T1000 (cell line): ENCODE measurements around the gene TMEM181.
"Not testable (repeated sequence)": the region's sequence is repeated elsewhere in the genome, so short reads cannot be mapped to it uniquely, and the experiment has no call there.

Experiments
- DNase-seq: peaks from one replicate; lab custom pipeline; 2025; ENCODE audit warnings: mixed read lengths; lab: John Stamatoyannopoulos, UW

TMEM181 gene

GRCh38 chr6:158559895-158560835 is at the start of gene TMEM181:
Gene TMEM181 (plus strand): TSS chr6:158560091. CDS start chr6:158560225, 134 bp downstream.
- peak; percentile 55 for DNase-seq

DNA sequence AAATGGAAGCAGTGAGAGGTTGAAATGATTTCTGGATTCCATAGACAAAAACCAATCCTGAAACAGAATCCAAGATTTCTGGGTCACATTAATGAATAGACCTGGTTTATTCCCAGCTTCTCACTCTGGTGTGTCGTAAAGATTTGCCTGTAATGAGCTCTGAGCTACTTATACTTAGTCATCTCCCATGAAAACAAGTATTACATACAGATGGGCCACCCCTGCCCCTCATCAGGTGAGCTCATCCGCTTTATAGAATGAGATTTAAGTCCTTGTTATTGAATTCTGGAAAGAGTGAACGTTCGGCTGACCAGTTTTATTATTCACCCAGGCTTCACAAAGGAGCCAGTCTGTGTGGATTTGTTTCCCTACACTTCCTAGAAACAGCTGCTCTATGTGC is 47.1 kb upstream of the TMEM181 start:
- DNase-seq = no peak

GRCh38 chr6:158514176-158514575 is 45.7 kb upstream of the TMEM181 start:
- DNase-seq = no peak

- no peak for DNase-seq
Measured at GRCh38 chr6:158514991-158515390, 44.9 kb upstream of the TMEM181 start.

GRCh38 chr6:158516098-158516497 is 43.8 kb upstream of the TMEM181 start:
- no peak for DNase-seq

GRCh38 chr6:158517038-158517437 is 42.9 kb upstream of the TMEM181 start:
- DNase-seq = no peak

- DNase-seq = no peak
Measured at GRCh38 chr6:158517581-158517980, 42.3 kb upstream of the TMEM181 start.

DNA sequence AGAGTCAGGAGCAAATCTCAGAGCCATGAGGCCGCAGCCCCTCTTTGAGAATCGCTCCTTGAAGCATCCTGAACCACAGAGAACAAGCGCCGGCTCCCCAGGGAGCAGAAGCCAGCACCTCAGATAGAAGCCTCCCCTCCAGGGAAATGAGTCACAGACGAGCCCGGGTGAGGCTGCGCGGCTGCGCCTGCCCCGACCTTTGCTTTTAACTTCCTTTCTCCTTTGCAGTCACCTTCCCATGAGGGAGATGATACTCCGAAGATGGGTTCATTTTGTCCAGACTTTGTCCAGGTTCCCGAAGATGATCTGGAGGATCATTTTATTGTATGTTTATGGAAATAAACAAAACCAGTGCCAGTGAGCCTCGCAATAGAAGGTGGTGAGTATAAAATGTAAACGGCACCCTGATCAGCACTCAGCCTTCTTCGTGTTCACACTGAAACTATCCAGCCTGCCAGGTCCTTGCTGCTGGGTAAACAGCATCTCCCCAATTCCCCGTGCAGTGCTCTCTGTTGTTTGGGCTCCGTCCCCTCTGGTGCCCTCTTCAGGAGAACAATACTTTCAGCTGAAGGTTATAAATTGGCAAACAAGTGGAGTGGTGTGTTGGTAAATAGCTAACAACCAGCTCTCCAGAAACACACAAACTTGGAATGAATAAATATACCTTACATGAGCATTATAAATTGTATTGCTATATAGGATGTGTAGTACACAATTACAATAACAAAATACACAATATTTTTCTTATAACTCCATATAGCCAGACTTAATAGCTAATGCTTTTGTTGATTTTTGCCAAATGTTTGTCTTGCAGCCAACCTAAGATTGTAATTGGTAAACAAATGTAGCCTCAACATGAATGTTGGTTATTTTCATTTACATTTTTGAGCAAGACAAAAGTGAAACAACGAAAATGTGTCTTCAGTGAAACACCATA is 41.4 kb upstream of the TMEM181 start:
- peak; percentile 66 for DNase-seq

GRCh38 chr6:158519300-158519699 is 40.6 kb upstream of the TMEM181 start:
- no peak for DNase-seq

GRCh38 chr6:158519761-158520160 is 40.1 kb upstream of the TMEM181 start:
- DNase-seq = no peak

- DNase-seq = not testable (repeated sequence)
Measured at GRCh38 chr6:158520975-158521374, 38.9 kb upstream of the TMEM181 start.

GRCh38 chr6:158521759-158522158 is 38.1 kb upstream of the TMEM181 start:
- DNase-seq = no peak

GRCh38 chr6:158522616-158523015 is 37.3 kb upstream of the TMEM181 start:
- no peak for DNase-seq

DNA sequence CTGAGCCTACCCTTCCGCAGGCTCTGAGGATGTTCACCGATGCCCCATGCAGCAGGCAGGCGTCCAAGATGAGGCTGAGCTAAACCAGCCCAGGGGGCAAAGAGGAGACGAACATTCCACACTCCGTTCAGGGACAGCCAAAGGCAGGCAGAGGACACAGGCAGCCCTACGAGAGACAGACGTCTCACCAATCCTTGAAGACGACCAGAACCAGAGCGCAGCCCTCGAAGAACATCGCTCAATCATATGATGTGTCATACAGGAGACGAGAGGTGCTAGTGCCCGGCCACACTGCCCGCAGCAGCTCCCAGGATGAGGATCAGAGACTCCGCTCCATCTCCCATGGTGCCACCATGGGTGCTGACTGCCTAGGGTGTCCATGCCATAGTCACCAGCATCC is 35.6 kb upstream of the TMEM181 start:
- DNase-seq = no peak

DNA sequence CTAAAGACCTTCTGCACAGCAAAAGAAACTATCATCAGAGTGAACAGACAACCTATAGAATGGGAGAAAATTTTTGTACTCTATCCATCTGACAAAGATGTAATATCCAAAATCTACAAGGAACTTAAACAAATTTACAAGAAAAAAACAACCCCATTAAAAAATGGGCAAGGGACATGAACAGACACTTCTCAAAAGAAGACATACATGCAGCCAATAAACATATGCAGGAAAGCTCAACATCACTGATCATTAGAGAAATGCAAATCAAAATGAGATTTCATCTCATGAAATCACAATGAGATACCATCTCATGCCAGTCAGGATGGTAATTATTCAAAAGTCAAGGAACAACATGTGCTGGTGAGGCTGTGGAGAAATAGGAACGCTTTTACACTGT is 32.0 kb upstream of the TMEM181 start:
- not testable (repeated sequence) for DNase-seq

DNA sequence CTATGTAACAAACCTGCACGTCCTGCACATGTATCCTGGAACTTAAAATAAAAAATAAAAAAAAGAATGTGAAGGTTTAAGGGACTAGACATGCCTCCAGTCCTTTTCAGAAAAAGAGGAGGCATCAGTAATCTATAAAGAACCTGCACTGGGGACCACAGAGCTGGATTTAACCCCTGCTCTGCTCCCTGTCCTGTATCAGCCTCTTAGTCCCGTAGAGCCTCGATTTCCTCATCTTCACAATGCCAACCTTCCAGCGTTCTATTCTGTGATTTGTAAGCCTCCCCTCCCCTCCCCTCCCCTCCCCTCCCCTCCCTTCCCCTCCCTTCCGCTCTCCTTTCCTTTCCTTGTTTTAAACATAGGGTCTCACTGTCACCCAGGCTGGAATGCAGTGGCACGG is 31.1 kb upstream of the TMEM181 start:
- DNase-seq = no peak

DNA sequence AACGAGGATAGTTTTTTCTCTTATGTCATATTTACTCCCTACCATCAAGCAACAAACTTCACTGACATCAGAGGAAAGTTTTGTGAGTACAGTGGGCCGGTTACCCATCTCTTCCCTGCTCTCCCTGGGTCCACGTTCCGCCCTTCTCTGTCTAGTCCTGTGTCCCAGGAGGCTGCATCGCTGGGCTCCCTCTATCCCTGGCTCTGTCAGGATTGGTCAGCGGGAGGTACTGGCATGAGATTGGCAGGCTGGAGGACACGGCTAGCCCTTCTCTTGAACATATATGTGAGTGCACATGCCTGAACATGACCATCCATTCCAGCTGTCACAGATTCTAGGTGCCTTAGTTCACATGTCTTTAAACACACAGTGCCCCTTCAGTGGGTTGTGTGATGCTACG is 30.3 kb upstream of the TMEM181 start:
- no peak for DNase-seq

- DNase-seq = no peak
Measured at GRCh38 chr6:158531566-158531965, 28.3 kb upstream of the TMEM181 start.

DNA sequence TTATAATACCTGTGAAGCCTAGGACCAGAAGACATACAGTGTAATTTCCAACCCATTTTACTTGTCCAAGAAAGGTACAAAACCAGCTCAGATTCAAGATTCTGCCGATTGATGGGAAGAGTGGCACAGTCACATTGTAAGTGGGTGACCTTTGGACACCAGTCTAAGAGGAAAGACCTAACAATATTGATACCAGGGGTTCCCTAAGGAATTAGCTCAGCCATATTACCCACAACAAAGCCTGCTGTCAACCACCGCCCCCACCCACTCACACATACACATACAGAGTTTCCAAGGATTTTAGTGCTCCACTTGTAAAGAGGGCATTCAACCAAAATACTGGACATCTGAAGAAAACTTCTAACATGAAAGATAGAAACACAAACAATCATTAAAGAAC is 27.9 kb upstream of the TMEM181 start:
- no peak for DNase-seq

GRCh38 chr6:158536084-158536890 is 23.6 kb upstream of the TMEM181 start:
- DNase-seq = peak; percentile 60

DNA sequence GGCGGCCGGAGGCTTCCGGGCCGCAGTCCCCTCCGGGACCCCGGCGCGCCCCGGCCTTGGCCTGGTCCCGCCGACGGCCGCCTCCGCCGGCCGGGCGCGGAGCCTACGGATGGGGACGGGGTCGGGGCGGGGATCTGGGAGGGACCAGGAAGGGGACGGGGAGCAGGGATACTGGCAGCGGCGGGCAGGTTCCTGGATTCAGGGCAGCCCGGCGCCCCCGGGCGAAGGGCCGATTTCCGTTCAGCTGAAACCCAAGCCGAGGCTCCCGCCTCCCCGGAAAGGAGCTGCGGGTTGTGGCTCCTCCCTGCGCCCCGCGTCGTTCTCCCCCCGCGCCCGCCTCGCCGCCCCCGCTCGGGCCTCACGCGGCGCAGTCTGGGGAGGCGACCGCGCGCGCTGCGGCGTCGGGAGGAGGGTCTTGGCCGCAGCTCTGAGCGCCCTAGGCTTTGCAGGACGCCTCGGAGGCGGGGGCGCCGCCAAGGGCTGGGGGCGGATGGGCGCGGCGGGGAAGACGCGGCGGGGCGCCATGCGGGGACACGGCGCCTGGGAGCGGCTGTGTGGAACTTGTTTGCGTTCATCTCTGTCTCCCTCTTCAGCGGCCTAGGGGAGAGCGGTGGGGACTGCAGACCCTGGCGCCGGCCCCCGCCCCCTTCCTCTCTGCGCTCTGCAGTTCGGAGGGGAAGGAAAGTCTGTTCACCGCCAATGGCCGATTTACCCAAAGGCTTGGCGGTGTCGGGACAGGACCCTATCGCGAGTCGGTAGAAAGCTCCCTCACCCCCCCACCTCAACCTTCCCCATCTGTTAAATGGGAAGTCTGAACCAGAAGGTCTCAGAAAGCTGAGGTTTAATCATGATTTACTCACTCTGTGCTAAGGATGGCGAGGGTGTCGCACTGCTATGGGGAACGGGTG is 22.7 kb upstream of the TMEM181 start:
- DNase-seq = no peak
